NCI-H2029 (cell line): ENCODE data around the gene WWOX.

Experiments used
- DNase-seq: peaks from one replicate; lab custom pipeline; 2025; lab: John Stamatoyannopoulos, UW

WWOX gene

DNA sequence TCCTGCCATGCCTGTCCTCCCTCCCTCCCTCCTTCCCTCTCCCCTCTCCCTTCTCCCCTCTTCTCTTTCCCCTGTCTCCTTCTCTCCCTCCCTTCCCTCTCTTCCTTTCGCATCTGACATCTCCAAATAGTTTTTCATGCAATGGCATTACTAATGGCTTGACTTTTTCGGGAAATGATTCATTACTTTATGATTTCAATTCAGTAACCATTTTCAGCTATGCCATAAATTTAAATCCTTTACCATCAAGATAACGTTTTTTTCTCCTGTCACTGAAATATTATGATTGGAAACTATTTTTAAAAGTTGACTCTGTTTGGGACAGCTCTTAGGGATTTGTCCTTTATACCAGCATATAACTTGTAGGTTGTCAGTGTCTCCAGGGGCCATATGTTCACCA lies 201.0 kb downstream of the WWOX start:
- no peak for DNase-seq

- no peak for DNase-seq
Observed at GRCh38 chr16:78303946-78304345, 204.5 kb downstream of the WWOX start.

- DNase-seq, result no peak
Observed at GRCh38 chr16:78306361-78306760, 206.9 kb downstream of the WWOX start.

DNA sequence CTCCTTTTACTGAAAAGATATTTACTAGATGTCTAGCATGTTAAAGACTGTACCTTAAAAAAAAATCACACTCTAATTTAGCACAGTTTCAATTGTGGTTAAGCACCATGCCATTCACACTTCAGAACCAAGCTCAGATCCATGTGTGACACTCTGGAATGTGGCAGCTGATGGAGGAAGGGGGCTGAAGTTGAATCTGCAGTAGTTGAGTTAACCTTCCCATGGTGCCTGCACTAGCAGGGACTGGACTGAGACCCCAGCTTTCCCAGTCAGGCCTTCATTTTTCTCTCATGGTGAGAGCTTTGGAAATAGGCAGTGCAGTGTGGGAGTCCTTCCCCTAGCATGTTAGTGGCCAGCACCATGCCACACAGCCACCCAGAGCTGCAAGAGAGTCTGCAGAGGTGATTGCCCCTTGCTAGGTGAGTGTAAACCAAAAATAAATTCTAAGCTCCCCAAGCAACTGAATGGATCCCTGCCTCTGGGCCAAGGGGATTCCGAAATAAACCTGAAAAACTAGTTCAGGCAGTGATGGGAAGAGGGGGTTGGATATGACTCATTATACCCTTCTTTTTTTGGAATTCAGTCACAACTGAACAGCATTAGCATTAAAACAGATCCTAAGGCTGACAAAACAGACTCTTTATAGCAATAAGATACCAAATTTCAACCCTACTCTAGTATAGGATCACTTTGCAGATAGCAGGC lies 208.5 kb downstream of the WWOX start:
- DNase-seq, result no peak

DNA sequence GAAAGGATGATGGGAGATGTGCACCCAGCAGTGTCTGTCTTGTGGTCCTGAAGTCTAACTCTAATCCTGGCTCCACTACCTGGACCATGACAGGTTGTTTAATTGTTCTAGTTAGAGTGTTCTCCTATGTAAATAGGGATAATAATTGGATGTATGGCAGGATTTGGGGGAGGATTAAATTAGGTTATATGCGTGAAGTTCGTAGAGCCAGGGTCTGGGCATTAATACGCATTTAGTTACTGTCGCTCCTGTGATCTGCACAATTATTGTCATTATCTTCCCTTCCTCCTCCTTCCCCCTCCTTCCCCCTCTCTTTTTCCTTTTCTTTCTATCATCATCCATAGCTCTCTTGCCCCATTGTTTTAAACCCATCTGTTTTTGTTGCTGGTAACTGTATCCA lies 210.3 kb downstream of the WWOX start:
- no peak for DNase-seq

DNA sequence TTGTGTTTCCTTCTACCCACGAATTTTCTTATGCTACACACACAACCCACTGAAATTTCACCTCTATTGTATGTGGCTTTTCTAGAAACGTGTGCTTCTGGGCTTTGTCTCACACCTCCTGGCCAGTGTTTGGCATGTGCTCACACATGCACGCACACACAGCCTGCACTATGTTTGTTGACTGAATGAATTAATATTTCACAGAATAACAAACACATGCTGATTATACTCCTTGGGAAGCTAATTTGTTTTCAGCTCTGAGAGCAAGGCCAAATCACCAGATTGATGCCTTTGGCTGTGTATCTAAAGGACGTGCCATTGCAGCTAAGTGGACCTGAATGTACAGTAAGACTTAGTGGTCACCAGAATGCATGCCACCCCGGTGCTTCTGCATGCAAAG lies 210.7 kb downstream of the WWOX start:
- DNase-seq, result no peak

DNA sequence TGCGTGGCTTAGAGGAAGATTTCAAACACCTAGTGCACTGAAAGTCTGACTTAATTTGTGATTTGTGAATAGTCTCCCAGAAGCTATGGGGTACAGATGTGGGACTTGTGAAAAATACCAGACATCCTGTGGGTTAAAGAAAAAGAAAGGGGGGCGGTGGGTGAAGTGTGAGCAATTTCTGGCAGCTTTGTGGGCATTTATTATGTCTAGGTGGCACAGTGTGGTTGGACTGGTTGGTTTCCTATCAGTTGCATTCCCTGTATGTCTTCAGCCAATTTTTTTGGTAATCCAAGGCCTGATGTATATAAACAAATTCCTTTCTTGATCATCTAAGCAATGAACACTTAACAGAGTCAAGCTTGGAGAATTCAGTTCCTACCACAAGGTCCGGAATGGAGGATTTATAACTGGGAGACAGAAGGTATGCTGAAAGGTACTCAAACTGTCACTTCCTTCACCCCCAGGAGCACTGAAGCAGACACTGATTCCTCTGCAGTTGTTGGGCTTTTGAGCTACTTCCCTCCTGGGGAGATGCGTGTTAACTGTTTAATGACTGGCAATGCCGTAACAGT lies 211.6 kb downstream of the WWOX start:
- DNase-seq, result no peak

- DNase-seq, result no peak
Observed at GRCh38 chr16:78311831-78312230, 212.4 kb downstream of the WWOX start.

GRCh38 chr16:78317564-78318240 lies 218.2 kb downstream of the WWOX start:
- no peak for DNase-seq

- DNase-seq, result no peak
Observed at GRCh38 chr16:78321620-78322360, 222.3 kb downstream of the WWOX start.

DNA sequence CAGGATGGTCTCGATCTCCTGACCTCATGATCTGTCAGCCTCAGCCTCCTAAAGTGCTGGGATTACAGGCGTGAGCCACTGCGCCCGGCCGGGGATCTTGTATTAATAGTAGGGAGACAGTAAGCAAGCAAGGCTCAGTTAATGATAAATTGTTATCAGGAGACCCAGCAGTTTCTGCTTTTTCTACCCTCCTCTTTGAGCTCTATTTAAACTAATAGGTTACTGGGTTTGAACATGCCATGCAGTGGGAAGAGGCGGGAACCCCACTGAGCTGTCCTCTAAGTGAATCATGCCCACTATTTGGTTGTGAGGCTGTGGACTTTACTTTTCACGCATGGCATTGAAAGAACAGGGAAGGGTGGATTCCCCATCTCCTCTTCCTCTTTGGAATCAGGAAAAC lies 223.9 kb downstream of the WWOX start:
- no peak for DNase-seq

GRCh38 chr16:78324649-78325285 lies 225.3 kb downstream of the WWOX start:
- DNase-seq, result no peak

DNA sequence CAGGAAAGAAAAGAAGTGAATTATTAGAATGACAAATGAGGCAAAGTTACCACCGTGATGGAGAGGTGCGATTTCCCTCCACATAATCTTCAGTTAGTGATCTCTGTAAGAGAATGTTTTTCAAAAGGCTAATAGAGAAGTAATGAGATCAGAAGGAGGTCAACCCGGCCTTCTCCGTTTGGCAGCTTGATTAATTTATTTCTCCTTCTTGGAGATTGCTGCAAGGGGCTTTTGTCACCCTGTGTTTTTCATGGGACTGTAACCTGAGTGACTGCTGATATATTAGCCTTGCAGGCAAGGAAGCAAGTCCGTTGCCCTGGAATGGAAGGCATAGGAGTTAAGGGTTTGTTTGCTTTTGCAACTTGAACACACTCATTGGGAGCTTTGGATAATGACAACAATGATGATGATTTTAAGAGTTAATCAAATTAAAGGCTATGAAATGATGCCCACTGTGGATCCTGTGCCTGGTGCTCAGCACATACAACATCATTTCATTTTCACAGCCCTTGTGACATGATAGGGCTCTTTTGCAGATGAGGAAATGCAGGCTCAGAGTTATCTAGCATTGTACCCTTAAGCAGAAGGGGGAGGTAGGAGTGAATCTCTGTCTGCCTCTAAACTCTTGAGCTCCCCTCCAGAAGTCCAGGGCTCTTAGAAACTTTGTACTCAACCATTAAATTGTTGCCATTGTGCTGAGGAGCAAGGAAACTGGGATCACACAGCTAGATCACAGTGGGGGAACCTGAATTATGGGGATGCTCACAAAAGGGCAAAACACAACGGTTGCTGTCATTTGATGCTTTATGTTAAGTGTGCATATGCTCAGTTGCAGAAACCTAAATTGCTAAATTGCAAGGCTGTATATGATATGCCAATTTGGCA lies 226.3 kb downstream of the WWOX start:
- DNase-seq, result no peak

GRCh38 chr16:78326731-78327130 lies 227.3 kb downstream of the WWOX start:
- no peak for DNase-seq

DNA sequence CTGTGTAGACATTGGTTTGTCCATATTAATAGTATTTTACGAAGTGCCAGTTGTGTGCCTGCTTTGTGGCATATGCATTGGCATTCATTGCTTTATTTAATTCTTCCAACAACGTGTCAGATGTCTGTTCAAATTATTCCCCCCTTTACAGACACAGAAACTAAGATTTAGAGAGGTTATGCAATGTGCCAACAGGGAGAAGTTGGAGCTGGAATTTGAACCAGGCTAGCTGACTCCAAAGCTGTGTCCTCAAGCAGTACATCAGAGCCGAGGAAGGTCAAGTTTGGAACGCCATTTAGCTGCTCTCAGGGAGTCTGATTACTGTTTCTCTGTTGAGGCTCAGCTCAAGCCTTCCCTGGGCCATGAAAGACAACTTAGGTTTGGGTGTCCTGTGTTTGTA lies 232.3 kb downstream of the WWOX start:
- no peak for DNase-seq

- no peak for DNase-seq
Observed at GRCh38 chr16:78333808-78334207, 234.4 kb downstream of the WWOX start.

GRCh38 chr16:78340590-78340989 lies 241.1 kb downstream of the WWOX start:
- DNase-seq, result no peak

DNA sequence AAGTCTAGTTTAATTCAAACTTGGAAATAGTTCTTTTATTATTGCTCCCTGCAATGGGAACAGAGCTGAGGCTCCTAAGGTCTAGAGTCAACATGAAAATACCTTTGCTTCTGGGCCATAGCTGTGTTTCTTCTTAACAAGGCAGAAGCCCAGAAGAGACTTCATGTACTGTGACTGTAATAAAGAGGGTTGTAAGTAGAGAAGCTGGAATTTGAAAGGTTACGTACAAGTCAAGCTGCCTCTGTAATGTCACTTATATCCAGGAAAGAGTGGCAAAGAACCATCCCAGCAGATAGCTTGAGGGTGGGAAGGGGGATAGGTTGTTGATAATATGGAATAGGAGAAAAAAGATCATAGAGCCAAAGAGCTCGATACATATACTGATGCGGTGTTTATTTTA lies 248.6 kb downstream of the WWOX start:
- no peak for DNase-seq

- DNase-seq, result no peak
Observed at GRCh38 chr16:78348886-78349285, 249.4 kb downstream of the WWOX start.

DNA sequence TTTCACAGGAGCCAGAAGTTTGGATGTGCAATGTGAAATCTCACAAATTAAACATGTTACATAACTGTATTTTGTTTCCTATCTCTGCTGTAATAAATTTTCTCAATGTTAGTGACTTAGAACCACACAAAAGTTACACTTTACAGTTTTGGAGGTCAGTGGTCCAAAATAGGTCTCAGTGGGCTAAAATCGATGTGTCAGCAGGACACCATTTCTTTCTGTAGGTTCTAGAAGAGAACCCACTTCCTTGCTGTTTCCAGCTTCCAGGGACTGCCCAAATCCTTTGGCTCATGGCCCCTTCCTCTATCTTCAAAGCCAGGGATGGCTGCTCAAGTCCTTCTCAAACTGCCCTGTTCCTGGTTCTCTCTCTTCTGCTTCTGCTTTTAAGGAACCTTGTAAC lies 252.7 kb downstream of the WWOX start:
- no peak for DNase-seq

GRCh38 chr16:78353640-78354275 lies 254.3 kb downstream of the WWOX start:
- no peak for DNase-seq
